Natural killer cell (primary cell): ENCODE data around the gene DNAI7. TPM values are rescaled to one million over a fixed set of nuclear protein-coding genes. Genes with fewer than 3 reads are reported as not detected.

Experiments used
- total RNA-seq, 4 donors: library from RNA; stranded (reverse); fragments of 120-200 nt in 1 of 4; gene quantifications; one replicate each; pipeline versions ENCODE4 v1.2.3 to v1.2.4, GENCODE V29; 2013 to 2022

DNAI7 gene
- total RNA-seq, 3 donors from 2014 or later (not counting 1 experiment from before 2014, with no cell fraction given) = 0.15 to 0.59 (median 0.48) TPM

Other genes with a start within 250 kb of the DNAI7 start
- 1 to 10 TPM in 2 of 3 donors, under 1 TPM in 1; 0.61 to 4.4 (median 1.3) TPM for gene BCAT1, start 246.1 kb downstream of the DNAI7 start, total RNA-seq
- 10 to 100 TPM; 17.5 to 42.8 (median 26.1) TPM for gene ETFRF1, start 77 bp upstream of the DNAI7 start, total RNA-seq
- gene KRAS, start 55.8 kb upstream of the DNAI7 start, total RNA-seq = 10 to 100 TPM; 33.3 to 39.6 (median 35.7) TPM